ENCODE results near the gene D2HGDH.

The D2HGDH gene

GRCh38 chr2:241701149-241701398 is 33.4 kb upstream of the D2HGDH start:
- peak overlapping the region; percentile 74 for H3K4me3 ChIP-seq (ENCODE audit: low read depth, low read length)
- TF ChIP-seq CTCF (IDR thresholded peaks at IDR 0.05; ENCODE audit: low read depth, low read length): peak; percentile 17; the same call in 1 of the 2 replicates

GRCh38 chr2:241701399-241702154 is 32.9 kb upstream of the D2HGDH start, which contains the start of gene ING5:
ING5 (plus strand) TSS chr2:241702039; CDS start chr2:241702066, 27 bp downstream.
- TF ChIP-seq CTCF (IDR thresholded peaks at IDR 0.05; ENCODE audit: low read depth, low read length): no peak
- peak within 1 kb of the TSS; percentile 78 for H3K4me3 ChIP-seq (ENCODE audit: low read depth, low read length)

- H3K4me3 ChIP-seq (ENCODE audit: low read depth, low read length): peak overlapping the region; percentile 78
- 0 out of 2 replicates have a peak, but pooled peaks have one; percentile 3 for TF ChIP-seq CTCF (IDR thresholded peaks at IDR 0.05; ENCODE audit: low read depth, low read length)
These were observed 32.0 kb upstream of the D2HGDH start for GRCh38 chr2:241702155-241703031.

- peak overlapping the region; percentile 78 for H3K4me3 ChIP-seq (ENCODE audit: low read depth, low read length)
- TF ChIP-seq CTCF (IDR thresholded peaks at IDR 0.05; ENCODE audit: low read depth, low read length): 0 out of 2 replicates have a peak, but pooled peaks have one; percentile 1
These were observed 31.3 kb upstream of the D2HGDH start for GRCh38 chr2:241703032-241703604.

- TF ChIP-seq CTCF (IDR thresholded peaks at IDR 0.05; ENCODE audit: low read depth, low read length): no peak
- H3K4me3 ChIP-seq (ENCODE audit: low read depth, low read length): no peak overlapping the region
These were observed 27.9 kb upstream of the D2HGDH start for GRCh38 chr2:241706537-241706936.

GRCh38 chr2:241708879-241709278 is 25.6 kb upstream of the D2HGDH start:
- TF ChIP-seq CTCF (IDR thresholded peaks at IDR 0.05; ENCODE audit: low read depth, low read length): no peak
- H3K4me3 ChIP-seq (ENCODE audit: low read depth, low read length): no peak overlapping the region
